Measurements from ENCODE around the gene ZNF385B. TPM values are rescaled to one million over a fixed set of nuclear protein-coding genes. Genes with fewer than 3 reads are reported as not detected.

ZNF385B gene
- total RNA-seq, 1 donor from 2014 or later = not detected

DNA sequence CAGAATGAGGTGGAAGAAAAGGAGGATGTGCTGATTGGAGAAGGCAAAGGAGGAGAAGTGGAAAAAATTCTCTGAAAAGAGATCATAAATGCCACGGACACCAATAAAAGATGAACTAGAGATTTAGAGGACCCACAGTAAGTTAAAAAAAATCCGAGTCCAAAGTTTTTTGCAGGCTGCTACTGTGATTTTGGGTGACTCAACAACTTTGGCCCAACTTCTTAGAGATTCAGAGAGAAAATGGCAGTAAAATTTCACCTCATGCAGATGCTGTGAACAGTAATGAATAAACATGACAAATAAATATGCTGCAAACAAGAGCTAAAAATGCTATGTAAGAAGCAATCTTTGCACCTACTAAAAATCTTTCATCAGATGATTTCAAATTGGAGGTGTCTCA is 419.9 kb downstream of the ZNF385B start:
- intact Hi-C loops (cut with micrococcal nuclease) = loop anchor here (2.0 to 10.0 kb wide), 2 partner anchors 645 to 677 kb away; no protein-coding TSS in a partner anchor
- Mint-ChIP-seq H3K9me3 (no peaks in the 10 kb centered on the region), H3K4me3 (no peak overlapping the region), H3K27ac (no peak overlapping the region), H3K36me3 (ENCODE audit: low read depth) (no peaks in the 10 kb centered on the region), H3K4me1 (no peaks in the 10 kb centered on the region), H3K27me3 (peaks cover 16% of the 10 kb centered on the region)
- no peak for DNase-seq

- Mint-ChIP-seq H3K9me3 (no peaks in the 10 kb centered on the region), H3K4me1 (no peaks in the 10 kb centered on the region)
Observed at GRCh38 chr2:179440642-179441251, 420.7 kb downstream of the ZNF385B start.

DNA sequence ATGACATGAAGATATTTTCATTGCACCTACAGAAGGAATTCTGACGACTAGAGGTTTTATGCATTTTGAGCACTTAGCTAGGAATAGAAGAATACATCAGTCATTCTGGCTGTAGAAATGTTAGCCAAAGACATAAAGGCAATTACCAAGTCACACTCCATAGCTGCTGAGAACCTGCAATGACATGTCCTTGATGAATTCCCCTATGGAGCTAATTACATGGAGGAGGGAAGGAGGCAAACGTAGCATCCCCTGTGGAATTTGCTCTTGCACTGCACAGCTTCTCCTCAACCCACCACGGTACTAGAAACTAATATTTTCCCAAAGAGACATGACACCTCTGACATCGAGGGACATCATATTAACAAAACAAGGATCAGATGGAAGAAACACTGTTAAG is 422.8 kb downstream of the ZNF385B start:
- Mint-ChIP-seq H3K27ac (no peak overlapping the region), H3K9me3 (no peaks in the 10 kb centered on the region), H3K4me1 (no peaks in the 10 kb centered on the region), H3K27me3 (peaks cover 7% of the 10 kb centered on the region), H3K4me3 (no peak overlapping the region), H3K36me3 (ENCODE audit: low read depth) (no peaks in the 10 kb centered on the region)
- intact Hi-C loops (cut with micrococcal nuclease) = no loop called here
- no peak for DNase-seq

More at GRCh38 chr2:179440642-179441251, 420.7 kb downstream of the ZNF385B start:
- Mint-ChIP-seq H3K4me3 (no peak overlapping the region), H3K36me3 (ENCODE audit: low read depth) (no peaks in the 10 kb centered on the region), H3K27me3 (peaks cover 12% of the 10 kb centered on the region), H3K27ac (no peak overlapping the region)
- intact Hi-C loops (cut with micrococcal nuclease) = loop anchor here (1.0 to 10.0 kb wide), 3 partner anchors 221 to 676 kb away; no protein-coding TSS in a partner anchor
- DNase-seq = peak; percentile 65

DNA sequence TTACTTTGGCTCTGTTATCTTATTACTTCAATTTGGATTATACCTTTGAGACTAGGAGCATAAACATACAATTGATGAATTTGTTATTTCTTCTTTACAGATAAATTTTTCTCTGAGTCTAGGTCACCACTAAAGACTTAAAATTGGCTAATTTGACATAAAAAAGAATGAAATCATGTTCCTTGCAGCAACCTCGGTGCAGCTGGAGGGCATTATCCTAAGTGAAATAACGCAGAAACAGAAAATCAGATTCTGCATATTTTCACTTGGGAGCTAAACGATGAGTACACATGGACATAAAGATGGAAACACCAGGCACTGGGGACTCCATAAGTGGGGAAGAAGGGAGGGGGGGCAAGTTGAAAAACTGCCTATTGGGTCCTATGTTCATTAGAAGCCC is 424.0 kb downstream of the ZNF385B start:
- H3K9me3 Mint-ChIP-seq = no peaks in the 10 kb centered on the region
- H3K36me3 Mint-ChIP-seq (ENCODE audit: low read depth) = no peaks in the 10 kb centered on the region
- H3K27me3 Mint-ChIP-seq = peaks cover 7% of the 10 kb centered on the region
- no peaks in the 10 kb centered on the region for H3K4me1 Mint-ChIP-seq
- no peak overlapping the region for H3K4me3 Mint-ChIP-seq
- no peak overlapping the region for H3K27ac Mint-ChIP-seq
- intact Hi-C loops (cut with micrococcal nuclease) = no loop called here
- DNase-seq = no peak

DNA sequence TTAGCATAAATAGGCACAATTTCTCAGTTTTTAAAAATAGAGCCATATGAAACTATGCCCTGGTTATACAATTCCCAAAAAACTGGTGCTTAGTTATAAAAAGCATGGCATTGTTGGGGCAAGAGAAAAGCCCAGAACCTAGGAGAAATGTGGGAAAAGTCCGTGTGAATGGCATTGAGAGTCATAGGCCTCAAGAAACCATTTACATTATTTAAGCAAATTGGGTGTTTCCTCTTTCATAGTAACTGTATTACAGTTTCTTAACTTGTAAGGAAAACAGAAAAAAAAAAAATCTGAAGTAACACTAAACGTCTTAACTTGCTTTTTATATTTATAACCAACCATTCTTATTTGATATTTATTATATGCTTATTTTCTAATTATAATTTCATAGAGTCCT is 425.8 kb downstream of the ZNF385B start:
- H3K4me3 Mint-ChIP-seq = no peak overlapping the region
- H3K9me3 Mint-ChIP-seq = no peaks in the 10 kb centered on the region
- no peak for DNase-seq
- H3K36me3 Mint-ChIP-seq (ENCODE audit: low read depth) = no peaks in the 10 kb centered on the region
- H3K27ac Mint-ChIP-seq = no peak overlapping the region
- intact Hi-C loops (cut with micrococcal nuclease) = no loop called here
- no peaks in the 10 kb centered on the region for H3K4me1 Mint-ChIP-seq
- peaks cover 7% of the 10 kb centered on the region for H3K27me3 Mint-ChIP-seq

DNA sequence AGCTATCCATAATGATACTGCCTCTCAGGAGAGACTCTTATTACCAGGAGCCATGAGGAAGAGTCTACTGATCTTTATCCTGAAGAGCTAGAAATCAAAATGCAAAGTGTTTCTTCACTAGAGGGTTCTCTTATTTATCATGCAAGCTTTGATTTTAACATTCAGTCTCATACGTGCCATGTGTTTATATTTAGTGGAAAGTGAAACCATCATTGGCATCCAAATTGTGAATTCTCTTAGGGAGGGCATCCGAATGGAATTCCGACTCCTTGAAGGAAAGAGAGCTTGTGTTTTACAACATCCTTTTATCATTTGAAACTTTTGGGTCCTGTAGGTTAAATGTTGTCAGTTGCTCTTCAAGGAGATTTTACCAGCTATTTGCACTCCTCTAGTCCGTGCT is 426.4 kb downstream of the ZNF385B start:
- DNase-seq = no peak
- Mint-ChIP-seq H3K27me3 (peaks cover 7% of the 10 kb centered on the region), H3K4me3 (no peak overlapping the region), H3K36me3 (ENCODE audit: low read depth) (no peaks in the 10 kb centered on the region), H3K27ac (no peak overlapping the region), H3K9me3 (no peaks in the 10 kb centered on the region), H3K4me1 (no peaks in the 10 kb centered on the region)
- intact Hi-C loops (cut with micrococcal nuclease) = no loop called here

- H3K4me1 Mint-ChIP-seq = no peaks in the 10 kb centered on the region
- H3K4me3 Mint-ChIP-seq = no peak overlapping the region
- peaks cover 11% of the 10 kb centered on the region for H3K27me3 Mint-ChIP-seq
- intact Hi-C loops (cut with micrococcal nuclease) = no loop called here
- no peak overlapping the region for H3K27ac Mint-ChIP-seq
- H3K9me3 Mint-ChIP-seq = no peaks in the 10 kb centered on the region
- DNase-seq = no peak
- no peaks in the 10 kb centered on the region for H3K36me3 Mint-ChIP-seq (ENCODE audit: low read depth)
Observed at GRCh38 chr2:179434357-179434756, 427.1 kb downstream of the ZNF385B start.

DNA sequence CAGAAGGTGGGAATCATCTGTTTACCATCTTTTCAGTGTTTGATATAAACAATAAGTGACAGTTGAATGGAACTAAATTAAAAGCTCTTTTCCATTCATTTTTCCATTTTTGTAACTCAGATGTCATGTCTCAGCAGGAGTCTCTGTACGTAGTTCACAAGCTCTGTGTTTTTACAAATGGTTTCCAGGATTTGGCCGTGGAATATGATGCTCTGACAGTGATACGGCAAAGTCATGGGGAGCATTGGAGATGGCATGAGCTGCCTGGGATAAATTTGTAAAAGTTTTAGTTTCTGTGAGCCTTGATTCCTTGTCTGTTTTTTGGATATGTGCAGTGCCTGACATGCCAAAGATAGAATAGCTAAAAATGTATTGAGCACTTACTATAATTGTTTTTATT is 428.7 kb downstream of the ZNF385B start:
- intact Hi-C loops (cut with micrococcal nuclease) = no loop called here
- no peaks in the 10 kb centered on the region for H3K9me3 Mint-ChIP-seq
- peaks cover 20% of the 10 kb centered on the region for H3K27me3 Mint-ChIP-seq
- H3K36me3 Mint-ChIP-seq (ENCODE audit: low read depth) = no peaks in the 10 kb centered on the region
- H3K27ac Mint-ChIP-seq = no peak overlapping the region
- no peak overlapping the region for H3K4me3 Mint-ChIP-seq
- no peak for DNase-seq
- H3K4me1 Mint-ChIP-seq = no peaks in the 10 kb centered on the region

DNA sequence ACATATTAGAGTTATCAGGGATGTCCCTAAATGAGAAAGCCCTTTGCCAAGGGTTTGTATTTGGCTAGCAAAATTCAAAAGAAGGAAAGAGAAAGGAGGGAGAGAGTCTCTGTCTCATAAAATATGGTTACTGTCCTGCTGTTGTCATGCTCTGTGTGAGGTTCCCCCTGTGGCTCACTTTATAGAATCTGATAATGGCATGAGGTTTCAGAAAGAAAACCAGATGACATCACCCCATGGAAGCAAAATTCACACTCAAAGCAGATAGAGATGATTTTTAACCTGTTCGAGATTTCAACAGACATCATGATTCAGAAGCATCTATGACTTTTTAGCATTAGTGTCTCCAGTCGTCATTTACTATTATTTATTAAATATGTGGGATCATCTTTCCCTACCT is 431.8 kb downstream of the ZNF385B start:
- intact Hi-C loops (cut with micrococcal nuclease) = no loop called here
- DNase-seq = no peak
- Mint-ChIP-seq H3K27me3 (peaks cover 34% of the 10 kb centered on the region), H3K27ac (no peak overlapping the region), H3K4me3 (no peak overlapping the region), H3K36me3 (ENCODE audit: low read depth) (no peaks in the 10 kb centered on the region), H3K4me1 (no peaks in the 10 kb centered on the region), H3K9me3 (no peaks in the 10 kb centered on the region)

DNA sequence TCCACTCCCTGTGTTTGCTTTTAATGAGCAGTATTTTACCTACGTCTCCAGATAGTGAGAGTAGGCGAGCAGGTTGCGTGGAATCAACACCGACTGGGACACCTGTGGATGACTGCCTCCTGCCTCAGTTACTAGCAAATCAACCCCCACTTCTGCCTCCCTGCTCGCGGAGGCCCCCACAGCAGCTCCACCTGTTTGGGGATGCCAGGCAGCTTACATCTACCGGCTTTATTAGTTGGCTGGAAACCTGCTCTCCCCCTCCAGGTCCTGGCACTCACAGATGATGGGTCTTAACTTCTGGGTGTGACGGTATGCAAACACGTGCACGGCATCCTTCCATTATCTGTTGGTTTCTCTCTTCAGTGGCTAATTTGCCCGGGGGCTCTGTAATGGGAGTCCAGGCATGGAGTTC is 432.3 kb downstream of the ZNF385B start:
- Mint-ChIP-seq H3K4me3 (no peak overlapping the region), H3K4me1 (no peaks in the 10 kb centered on the region), H3K36me3 (ENCODE audit: low read depth) (no peaks in the 10 kb centered on the region), H3K27me3 (peaks cover 37% of the 10 kb centered on the region), H3K9me3 (no peaks in the 10 kb centered on the region), H3K27ac (no peak overlapping the region)
- intact Hi-C loops (cut with micrococcal nuclease) = no loop called here
- no peak for DNase-seq

DNA sequence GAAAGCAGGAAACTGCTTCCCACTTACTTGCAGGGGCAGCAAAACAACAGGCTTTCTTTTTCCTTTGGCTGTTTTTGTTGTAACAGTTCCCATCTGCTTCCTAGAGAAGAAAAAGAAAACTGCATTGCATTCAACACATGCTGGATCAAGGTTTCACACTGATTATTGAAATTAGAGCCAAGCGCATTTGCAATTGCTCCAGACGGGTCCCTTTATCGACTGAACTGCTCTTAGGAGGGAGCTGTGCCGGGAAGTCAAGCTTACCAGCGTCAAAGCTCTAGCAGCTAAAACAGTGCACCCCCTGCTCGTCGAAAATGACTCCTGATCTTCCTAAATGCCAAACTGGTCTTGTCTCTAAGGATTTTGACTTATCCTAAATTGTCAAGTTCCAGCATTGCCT is 432.8 kb downstream of the ZNF385B start:
- Mint-ChIP-seq H3K4me1 (no peaks in the 10 kb centered on the region), H3K27me3 (peaks cover 41% of the 10 kb centered on the region), H3K27ac (no peak overlapping the region), H3K9me3 (no peaks in the 10 kb centered on the region), H3K4me3 (no peak overlapping the region), H3K36me3 (ENCODE audit: low read depth) (no peaks in the 10 kb centered on the region)
- intact Hi-C loops (cut with micrococcal nuclease) = no loop called here
- DNase-seq = no peak

GRCh38 chr2:179427065-179427464 is 434.3 kb downstream of the ZNF385B start:
- Mint-ChIP-seq H3K4me1 (no peaks in the 10 kb centered on the region), H3K4me3 (no peak overlapping the region), H3K36me3 (ENCODE audit: low read depth) (no peaks in the 10 kb centered on the region), H3K27ac (no peak overlapping the region), H3K27me3 (peaks cover 47% of the 10 kb centered on the region), H3K9me3 (no peaks in the 10 kb centered on the region)
- DNase-seq = no peak
- intact Hi-C loops (cut with micrococcal nuclease) = no loop called here

DNA sequence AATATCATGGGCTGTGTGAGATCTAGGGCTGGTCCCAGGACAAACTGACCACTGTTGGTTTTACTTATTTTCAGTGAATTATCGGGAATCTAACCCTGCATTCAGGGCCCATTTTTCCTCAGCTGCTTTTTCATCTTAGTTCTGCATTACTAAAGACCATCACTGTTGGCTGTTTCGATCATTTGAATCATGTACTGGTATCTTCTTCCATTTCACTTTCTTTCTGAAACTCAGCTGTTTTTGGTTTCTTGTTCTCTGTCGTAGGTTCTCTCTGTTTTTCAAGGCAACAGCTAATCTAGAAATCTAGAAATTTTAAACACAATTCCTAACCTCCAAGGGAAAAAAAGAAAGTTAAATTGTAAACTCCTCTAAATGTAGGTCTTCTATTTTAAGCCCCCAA is 436.8 kb downstream of the ZNF385B start:
- Mint-ChIP-seq H3K27me3 (peaks cover 47% of the 10 kb centered on the region), H3K27ac (no peak overlapping the region), H3K4me3 (no peak overlapping the region), H3K9me3 (no peaks in the 10 kb centered on the region), H3K36me3 (ENCODE audit: low read depth) (no peaks in the 10 kb centered on the region), H3K4me1 (no peaks in the 10 kb centered on the region)
- intact Hi-C loops (cut with micrococcal nuclease) = loop anchor here (5.0 kb wide), 1 partner anchor 323 kb away; no protein-coding TSS in a partner anchor
- no peak for DNase-seq

- Mint-ChIP-seq H3K36me3 (ENCODE audit: low read depth) (no peaks in the 10 kb centered on the region), H3K27ac (no peak overlapping the region), H3K9me3 (no peaks in the 10 kb centered on the region), H3K4me1 (no peaks in the 10 kb centered on the region), H3K27me3 (peaks cover 35% of the 10 kb centered on the region), H3K4me3 (no peak overlapping the region)
- peak; percentile 78 for DNase-seq
- intact Hi-C loops (cut with micrococcal nuclease) = loop anchor here (5.0 kb wide), 1 partner anchor 325 kb away; no protein-coding TSS in a partner anchor
Observed at GRCh38 chr2:179422037-179422643, 439.3 kb downstream of the ZNF385B start.

Data from activated CD4-positive, alpha-beta T cell treated with anti-CD3 and anti-CD28 coated beads, Interleukin-2, amount 10 ng/mL, durations not matched to agents 24 days and 14 days (primary cell).